Activated B cell treated with CpG ODN at 0.5 μM for 24 hours (primary cell): ENCODE data around the gene PDE9A. TPM values are rescaled to one million over a fixed set of nuclear protein-coding genes. Genes with fewer than 3 reads are reported as not detected.

Experiments
- ATAC-seq: fragments of 200-7000 bp; cut with Tn5 transposase; one replicate; pipeline ENCODE4 v1.10.0; 2021; ENCODE audit warnings: low read depth, mild to moderate bottlenecking, moderate library complexity
- CTCF ChIA-PET: fragments of 350-600 bp; sonication (Branson Sonifier 250); formaldehyde crosslinking; loops from one replicate; lab custom pipeline; 2021; ENCODE audit warnings: antibody characterized with exemption; lab: Charles Lee
- POLR2A ChIA-PET: fragments of 350-600 bp; sonication (Branson Sonifier 250); formaldehyde crosslinking; loops from one replicate; lab custom pipeline; 2021; ENCODE audit warnings: antibody characterized with exemption; lab: Charles Lee
- DNase-seq: peaks from one replicate; pipeline ENCODE4 v3.0.0; 2022
- H3K27ac Mint-ChIP-seq: one replicate; pipeline ENCODE4 v1.8.0; 2020; ENCODE audit warnings: mixed read lengths
- H3K27me3 Mint-ChIP-seq: one replicate; pipeline ENCODE4 v1.8.0; 2021; ENCODE audit warnings: mixed read lengths
- H3K36me3 Mint-ChIP-seq: one replicate; pipeline ENCODE4 v1.8.0; 2021; ENCODE audit warnings: low read depth, mixed read lengths
- H3K4me1 Mint-ChIP-seq: one replicate; pipeline ENCODE4 v1.8.0; 2021; ENCODE audit warnings: mixed read lengths
- H3K4me3 Mint-ChIP-seq: one replicate; pipeline ENCODE4 v1.8.0; 2020; ENCODE audit warnings: mild to moderate bottlenecking, mixed read lengths
- H3K9me3 Mint-ChIP-seq: one replicate; pipeline ENCODE4 v1.8.0; 2020; ENCODE audit warnings: mixed read lengths
- CTCF ChIP-seq: fragments of 200-600 bp; IDR thresholded peaks from one replicate; pipeline ENCODE4 v1.8.0; 2022; ENCODE audit warnings: antibody characterized with exemption, mild to moderate bottlenecking
- intact Hi-C: fragments of 100-400 bp; cut with micrococcal nuclease; formaldehyde crosslinking; loops from one replicate; pipeline ENCODE4 v1.15.1; 2024
- total RNA-seq: library from RNA; stranded (reverse); gene quantifications from 2 replicates; pipeline ENCODE4 v1.2.3, GENCODE V29; 2022

PDE9A gene
- total RNA-seq, 1 donor from 2014 or later = 0.58 TPM

- no peak overlapping the region for H3K27ac Mint-ChIP-seq
- ATAC-seq (no peak), DNase-seq (no peak)
- H3K9me3 Mint-ChIP-seq = no peaks in the 10 kb centered on the region
- ChIA-PET CTCF (interaction anchor here (1.9 kb wide), 1 partner anchor 11 kb away, joined by 4 read pairs; no protein-coding TSS in a partner anchor), POLR2A (no interaction called here)
- intact Hi-C loops = no loop called here
- H3K4me1 Mint-ChIP-seq = peaks cover 15% of the 10 kb centered on the region
- no peaks in the 10 kb centered on the region for H3K27me3 Mint-ChIP-seq
- TF ChIP-seq CTCF = no peak
- no peak overlapping the region for H3K4me3 Mint-ChIP-seq
- no peaks in the 10 kb centered on the region for H3K36me3 Mint-ChIP-seq
Measured at GRCh38 chr21:42735944-42736343, 82.5 kb downstream of the PDE9A start.

GRCh38 chr21:42736646-42737350 is 83.4 kb downstream of the PDE9A start:
- ATAC-seq (no peak), DNase-seq (no peak)
- no peak overlapping the region for H3K27ac Mint-ChIP-seq
- CTCF ChIA-PET = interaction anchor here (1.9 kb wide), 1 partner anchor 10 kb away, joined by 4 read pairs; no protein-coding TSS in a partner anchor
- no peak overlapping the region for H3K4me3 Mint-ChIP-seq
- H3K4me1 Mint-ChIP-seq = peaks cover 15% of the 10 kb centered on the region
- intact Hi-C loops = no loop called here
- H3K36me3 Mint-ChIP-seq = no peaks in the 10 kb centered on the region
- POLR2A ChIA-PET = interaction anchor here (2.0 kb wide), 1 partner anchor 47 kb away, joined by 12 read pairs; no protein-coding TSS in a partner anchor
- no peak for TF ChIP-seq CTCF
- no peaks in the 10 kb centered on the region for H3K27me3 Mint-ChIP-seq
- no peaks in the 10 kb centered on the region for H3K9me3 Mint-ChIP-seq

- intact Hi-C loops = no loop called here
- peaks cover 15% of the 10 kb centered on the region for H3K4me1 Mint-ChIP-seq
- ATAC-seq (peak; percentile 82), DNase-seq (peak; percentile 23)
- POLR2A ChIA-PET = interaction anchor here (1.3 to 2.0 kb wide), 2 partner anchors 43 to 45 kb away, joined by 3 to 12 read pairs; no protein-coding TSS in a partner anchor
- H3K9me3 Mint-ChIP-seq = no peaks in the 10 kb centered on the region
- peak overlapping the region; percentile 93 for H3K27ac Mint-ChIP-seq
- no peaks in the 10 kb centered on the region for H3K27me3 Mint-ChIP-seq
- peak overlapping the region; percentile 70 for H3K4me3 Mint-ChIP-seq
- CTCF ChIA-PET = interaction anchor here (1.9 kb wide), 1 partner anchor 9 kb away, joined by 4 read pairs; no protein-coding TSS in a partner anchor
- no peak for TF ChIP-seq CTCF
- no peaks in the 10 kb centered on the region for H3K36me3 Mint-ChIP-seq
Measured at GRCh38 chr21:42737951-42738590, 84.7 kb downstream of the PDE9A start.

- ChIA-PET CTCF (no interaction called here), POLR2A (interaction anchor here (1.3 to 2.0 kb wide), 2 partner anchors 42 to 44 kb away, joined by 3 to 12 read pairs; no protein-coding TSS in a partner anchor)
- no peaks in the 10 kb centered on the region for H3K9me3 Mint-ChIP-seq
- H3K27ac Mint-ChIP-seq = no peak overlapping the region
- no peak for TF ChIP-seq CTCF
- H3K36me3 Mint-ChIP-seq = no peaks in the 10 kb centered on the region
- ATAC-seq = no peak
- no peak for DNase-seq
- H3K4me3 Mint-ChIP-seq = no peak overlapping the region
- H3K27me3 Mint-ChIP-seq = no peaks in the 10 kb centered on the region
- intact Hi-C loops = no loop called here
- peaks cover 15% of the 10 kb centered on the region for H3K4me1 Mint-ChIP-seq
Measured at GRCh38 chr21:42739061-42739931, 85.9 kb downstream of the PDE9A start.
